Measurements from ENCODE around the gene NOTCH4.

Gene NOTCH4

DNA sequence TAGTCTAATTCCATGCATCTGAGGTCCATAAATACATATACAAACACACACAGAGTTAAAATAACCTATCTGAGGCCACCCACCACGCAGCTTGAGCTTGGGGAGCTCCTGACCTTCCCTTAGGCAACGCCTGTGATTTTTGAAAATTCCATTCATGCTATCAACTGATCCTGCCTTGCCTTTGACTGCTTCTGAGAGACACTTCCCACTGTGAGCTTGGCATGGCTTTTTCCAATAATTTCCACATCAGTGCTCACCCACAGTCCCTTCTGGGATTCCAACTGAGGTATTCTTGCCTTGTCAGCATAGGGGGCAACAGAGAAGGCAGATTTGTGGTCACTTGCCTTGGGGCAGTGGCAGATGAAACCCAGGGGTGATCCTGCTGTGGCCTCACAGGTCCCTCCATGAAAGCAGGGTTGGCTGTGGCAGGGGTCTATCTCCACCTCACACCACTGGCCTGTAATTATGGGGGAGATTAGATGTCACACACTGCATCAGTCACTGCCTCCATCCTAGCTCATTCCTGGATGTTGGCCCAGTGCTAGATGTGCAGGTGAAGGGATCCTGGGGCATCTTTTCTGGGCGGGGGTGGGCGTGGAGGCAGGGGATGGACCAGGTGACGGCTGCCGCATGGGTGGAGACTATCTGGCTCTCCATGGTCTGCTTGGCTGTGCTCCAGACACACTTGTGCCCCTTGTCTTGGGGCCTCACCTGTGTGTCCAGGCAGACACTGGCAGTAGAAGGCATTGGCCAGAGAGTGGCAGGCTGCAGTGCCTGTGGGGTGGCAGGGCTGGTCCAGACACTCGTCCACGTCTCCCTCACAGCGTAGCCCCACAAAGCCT lies 20.2 kb downstream of the NOTCH4 start:
- H3K4me1 ChIP-seq (ENCODE audit: control insufficient read depth, insufficient read depth, low read length): no peaks in the 10 kb centered on the region; the same call in 1 of the 2 replicates
- no peak overlapping the region for H3K27ac ChIP-seq (ENCODE audit: low read length)
- no peak for DNase-seq (ENCODE audit: low read depth, low spot score)

DNA sequence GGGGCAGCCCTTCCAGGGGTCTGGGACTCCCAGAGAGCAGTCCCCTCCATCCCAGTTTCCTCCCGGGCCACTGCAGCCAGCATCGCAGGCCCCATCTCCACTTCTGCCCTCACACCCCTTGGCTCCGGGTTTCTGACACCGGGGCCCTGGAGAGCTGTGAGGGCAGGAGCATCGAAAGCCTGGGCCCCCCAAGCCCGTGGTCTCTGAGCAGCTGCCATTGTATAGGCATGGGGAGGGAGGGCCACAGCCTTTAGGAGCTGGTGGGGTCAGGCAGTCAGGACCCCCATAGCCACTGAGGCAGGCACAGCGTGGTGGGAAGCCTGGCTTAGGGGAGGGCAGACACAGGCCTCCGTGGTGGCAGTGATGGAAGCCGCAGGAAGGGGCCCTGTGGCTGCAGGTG lies 21.7 kb downstream of the NOTCH4 start:
- no peaks in the 10 kb centered on the region for H3K36me3 ChIP-seq (ENCODE audit: control insufficient read depth, insufficient read depth, low read length)
- no CpG with 5 or more reads among the region's 9 CpGs for WGBS (ENCODE audit: insufficient coverage, insufficient read length)
- no peaks in the 10 kb centered on the region for H3K27me3 ChIP-seq (ENCODE audit: control insufficient read depth, insufficient read depth, low read length)
- DNase-seq (ENCODE audit: low read depth, low spot score): no peak
- H3K9me3 ChIP-seq (ENCODE audit: control insufficient read depth, insufficient read depth, low read length): no peaks in the 10 kb centered on the region
- H3K4me1 ChIP-seq (ENCODE audit: control insufficient read depth, insufficient read depth, low read length): peaks cover 2% of the 10 kb centered on the region
- no peak overlapping the region for H3K27ac ChIP-seq (ENCODE audit: low read length)
- H3K4me3 ChIP-seq (ENCODE audit: low read length): no peak overlapping the region

More for the DNA sequence above, 20.2 kb downstream of the NOTCH4 start:
- Histone ChIP-seq H3K4me3 (ENCODE audit: low read length) (no peak overlapping the region), H3K27me3 (ENCODE audit: control insufficient read depth, insufficient read depth, low read length) (no peaks in the 10 kb centered on the region), H3K36me3 (ENCODE audit: control insufficient read depth, insufficient read depth, low read length) (no peaks in the 10 kb centered on the region), H3K9me3 (ENCODE audit: control insufficient read depth, insufficient read depth, low read length) (no peaks in the 10 kb centered on the region)
- WGBS (ENCODE audit: insufficient coverage, insufficient read length): no CpG with 5 or more reads among the region's 9 CpGs

DNA sequence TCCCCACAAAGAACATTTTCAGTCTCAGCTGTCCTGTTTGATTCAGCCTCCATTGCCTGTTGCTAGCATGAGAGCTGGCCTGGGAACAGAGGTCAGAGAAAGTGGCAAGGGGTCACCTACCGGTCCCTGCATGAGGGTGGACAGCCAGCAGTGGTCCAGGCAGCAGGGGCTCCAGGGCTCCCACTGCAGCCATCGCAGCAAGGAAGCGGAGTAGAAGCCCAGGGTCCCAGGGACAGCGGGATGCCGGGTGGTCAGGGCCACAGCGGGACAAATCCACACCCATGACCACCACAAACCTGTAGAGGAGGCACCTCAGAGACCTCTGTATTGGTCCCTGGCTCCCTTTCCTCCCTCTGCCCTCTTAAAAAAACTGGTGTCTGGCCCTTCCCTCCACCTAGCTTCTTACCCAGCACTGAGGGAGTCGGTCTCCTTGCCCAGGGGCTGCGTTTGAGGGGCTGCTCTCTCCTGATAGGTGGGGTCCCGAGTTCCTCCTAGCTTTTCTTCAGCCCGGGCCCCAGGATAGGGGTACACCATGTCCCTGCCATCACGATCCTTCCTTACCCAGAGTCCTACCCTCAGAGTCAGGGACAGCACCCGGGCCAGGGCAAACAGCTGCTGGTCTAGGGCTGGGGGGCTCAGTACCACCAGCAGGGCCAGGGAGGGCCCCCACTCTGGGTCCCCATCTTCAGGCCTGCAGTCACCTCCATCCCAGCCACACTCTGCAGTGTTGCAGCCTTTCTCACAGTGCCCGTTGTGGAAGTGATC lies 23.0 kb downstream of the NOTCH4 start:
- no CpG with 5 or more reads among the region's 13 CpGs for WGBS (ENCODE audit: insufficient coverage, insufficient read length)
- no peaks in the 10 kb centered on the region for H3K36me3 ChIP-seq (ENCODE audit: control insufficient read depth, insufficient read depth, low read length)
- no peak overlapping the region for H3K4me3 ChIP-seq (ENCODE audit: low read length)
- H3K4me1 ChIP-seq (ENCODE audit: control insufficient read depth, insufficient read depth, low read length): peaks cover 7% of the 10 kb centered on the region
- no peak overlapping the region for H3K27ac ChIP-seq (ENCODE audit: low read length)
- no peaks in the 10 kb centered on the region for H3K9me3 ChIP-seq (ENCODE audit: control insufficient read depth, insufficient read depth, low read length)
- DNase-seq (ENCODE audit: low read depth, low spot score): no peak
- no peaks in the 10 kb centered on the region for H3K27me3 ChIP-seq (ENCODE audit: control insufficient read depth, insufficient read depth, low read length)

DNA sequence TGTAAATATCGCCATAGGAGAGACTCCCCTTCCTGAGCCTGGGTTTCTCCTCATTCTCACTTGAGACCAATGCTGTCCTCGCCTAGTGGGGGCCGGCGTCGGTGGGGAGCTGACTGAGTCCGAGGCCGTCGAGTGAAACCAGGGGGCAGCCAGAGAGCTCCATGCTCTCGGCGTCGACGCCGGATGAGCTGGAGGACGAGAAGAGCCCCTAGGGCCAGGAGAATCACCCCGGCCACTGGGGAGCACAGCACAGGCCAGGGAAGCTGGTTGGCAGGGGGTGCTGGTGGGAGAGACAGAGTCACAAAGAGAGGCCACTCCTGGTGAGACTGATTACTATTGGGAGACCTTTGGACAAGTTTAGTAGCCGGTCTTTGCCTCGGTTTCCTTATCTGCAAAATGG lies 25.0 kb downstream of the NOTCH4 start:
- WGBS (ENCODE audit: insufficient coverage, insufficient read length): no CpG with 5 or more reads among the region's 17 CpGs
- peaks cover 8% of the 10 kb centered on the region; the same call in 1 of the 2 replicates for H3K4me1 ChIP-seq (ENCODE audit: control insufficient read depth, insufficient read depth, low read length)
- H3K27ac ChIP-seq (ENCODE audit: low read length): no peak overlapping the region
- H3K27me3 ChIP-seq (ENCODE audit: control insufficient read depth, insufficient read depth, low read length): no peaks in the 10 kb centered on the region
- no peak for DNase-seq (ENCODE audit: low read depth, low spot score)
- H3K36me3 ChIP-seq (ENCODE audit: control insufficient read depth, insufficient read depth, low read length): no peaks in the 10 kb centered on the region
- H3K4me3 ChIP-seq (ENCODE audit: low read length): no peak overlapping the region
- H3K9me3 ChIP-seq (ENCODE audit: control insufficient read depth, insufficient read depth, low read length): no peaks in the 10 kb centered on the region

DNA sequence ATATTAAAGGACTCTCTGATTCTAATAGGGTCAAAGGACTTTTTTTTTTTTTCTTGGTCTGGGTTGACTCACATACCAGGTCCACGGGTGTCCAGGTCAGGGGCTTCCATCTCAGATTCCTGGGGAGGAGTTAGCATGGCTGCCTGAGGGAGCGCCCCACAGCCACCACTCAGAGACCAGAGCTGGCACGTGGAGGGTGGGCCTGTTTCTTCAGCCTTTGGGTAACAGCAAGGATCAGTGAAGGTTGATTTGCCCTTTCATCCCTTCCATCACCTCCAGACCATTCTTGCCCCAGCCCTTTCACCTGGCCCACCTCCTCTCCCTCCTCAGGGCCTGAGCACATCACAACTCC lies 25.5 kb downstream of the NOTCH4 start:
- WGBS (ENCODE audit: insufficient coverage, insufficient read length): no CpG with 5 or more reads among the region's 3 CpGs
- H3K27ac ChIP-seq (ENCODE audit: low read length): no peak overlapping the region

DNA sequence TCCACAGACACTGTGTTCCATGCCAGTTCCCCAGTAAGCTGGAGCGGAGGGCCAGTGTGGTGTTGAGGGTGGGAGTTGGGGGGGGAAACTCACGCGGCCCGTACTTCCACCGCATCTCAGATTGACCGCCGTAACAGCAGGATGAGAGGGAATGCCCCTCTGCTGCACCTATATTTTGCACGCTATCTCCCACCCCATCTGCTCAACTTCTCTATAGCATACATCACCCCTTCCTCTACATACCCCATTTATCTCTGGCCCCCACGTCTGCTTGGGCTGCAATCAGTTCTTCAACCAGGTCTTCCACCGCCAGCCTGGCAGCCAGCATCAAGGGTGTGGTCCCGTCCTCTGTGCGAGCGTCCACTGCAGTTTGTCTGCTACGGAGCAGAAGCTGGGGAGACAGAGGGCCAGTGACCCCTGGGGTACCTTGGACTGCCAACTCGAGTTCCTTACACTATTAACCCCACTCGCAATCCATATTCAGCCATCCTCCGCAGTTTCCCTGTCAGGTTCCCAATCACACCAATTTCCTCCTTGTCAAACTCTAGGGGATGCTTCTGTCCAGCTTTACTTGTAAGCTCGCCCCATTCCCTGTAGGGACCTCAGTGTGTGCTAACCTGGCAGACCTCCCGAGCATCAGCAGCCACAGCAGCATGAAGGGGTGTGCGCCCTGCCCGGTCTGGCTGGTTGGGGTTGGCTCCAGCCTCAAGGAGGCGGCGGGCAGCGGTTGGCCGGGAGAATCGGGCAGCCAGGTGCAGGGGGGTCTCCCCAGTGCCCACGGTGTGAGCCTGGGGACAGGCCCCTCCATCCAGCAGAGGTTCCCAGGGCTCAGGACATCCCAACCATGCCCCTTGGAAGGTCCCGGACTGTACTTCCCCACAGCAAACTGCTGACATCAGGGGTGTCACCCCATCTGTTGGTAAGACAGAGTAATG lies 26.9 kb downstream of the NOTCH4 start:
- Histone ChIP-seq H3K27ac (ENCODE audit: low read length) (no peak overlapping the region), H3K4me3 (ENCODE audit: low read length) (peak overlapping the region; percentile 78; the same call in 1 of the 2 replicates), H3K9me3 (ENCODE audit: control insufficient read depth, insufficient read depth, low read length) (no peaks in the 10 kb centered on the region), H3K27me3 (ENCODE audit: control insufficient read depth, insufficient read depth, low read length) (no peaks in the 10 kb centered on the region), H3K36me3 (ENCODE audit: control insufficient read depth, insufficient read depth, low read length) (no peaks in the 10 kb centered on the region), H3K4me1 (ENCODE audit: control insufficient read depth, insufficient read depth, low read length) (peaks cover 11% of the 10 kb centered on the region)
- no CpG with 5 or more reads among the region's 28 CpGs for WGBS (ENCODE audit: insufficient coverage, insufficient read length)
- no peak for DNase-seq (ENCODE audit: low read depth, low spot score)

More for the DNA sequence above, 25.5 kb downstream of the NOTCH4 start:
- no peaks in the 10 kb centered on the region for H3K27me3 ChIP-seq (ENCODE audit: control insufficient read depth, insufficient read depth, low read length)
- H3K4me3 ChIP-seq (ENCODE audit: low read length): no peak overlapping the region
- peaks cover 8% of the 10 kb centered on the region; the same call in 1 of the 2 replicates for H3K4me1 ChIP-seq (ENCODE audit: control insufficient read depth, insufficient read depth, low read length)
- no peak for DNase-seq (ENCODE audit: low read depth, low spot score)
- H3K36me3 ChIP-seq (ENCODE audit: control insufficient read depth, insufficient read depth, low read length): no peaks in the 10 kb centered on the region
- H3K9me3 ChIP-seq (ENCODE audit: control insufficient read depth, insufficient read depth, low read length): no peaks in the 10 kb centered on the region

DNA sequence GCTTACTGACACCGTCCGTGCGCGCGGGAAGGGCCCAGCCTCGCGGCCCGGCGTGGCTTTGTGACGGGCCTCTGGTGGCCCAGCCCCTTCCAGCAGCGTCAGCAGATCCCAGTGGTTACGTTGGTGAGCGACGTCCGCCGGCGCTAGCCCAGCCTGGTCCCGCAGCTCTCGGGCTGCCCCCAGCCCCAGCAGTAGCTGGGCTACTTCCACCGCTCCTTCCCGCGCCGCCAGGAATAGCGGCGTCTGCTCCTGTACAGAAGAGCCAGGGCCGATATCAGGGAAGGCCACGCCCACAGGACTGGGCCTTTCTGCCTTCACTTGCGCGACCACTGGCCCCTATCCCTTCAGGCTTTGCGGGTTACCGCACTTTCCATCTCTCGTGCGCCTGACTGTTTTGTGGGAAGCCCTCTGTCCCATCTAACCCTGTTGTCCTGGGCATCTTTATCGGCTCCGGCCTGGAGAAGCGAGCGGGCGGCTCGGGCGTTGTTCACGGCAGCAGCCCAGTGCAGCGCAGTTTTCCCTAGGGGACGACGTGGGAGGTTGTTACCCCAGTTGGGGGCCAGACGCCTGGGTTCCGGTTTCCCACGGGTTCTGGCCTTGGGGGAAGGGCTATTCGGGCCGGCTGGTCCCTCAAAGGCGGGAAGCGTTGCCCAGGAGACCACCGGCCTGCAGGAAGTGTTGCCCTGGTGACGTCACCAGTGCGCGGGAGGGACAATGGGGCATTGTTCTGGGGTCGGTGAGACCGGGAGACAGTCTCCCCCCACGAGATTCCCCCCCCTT lies 27.8 kb downstream of the NOTCH4 start:
- H3K9me3 ChIP-seq (ENCODE audit: control insufficient read depth, insufficient read depth, low read length): no peaks in the 10 kb centered on the region
- H3K36me3 ChIP-seq (ENCODE audit: control insufficient read depth, insufficient read depth, low read length): no peaks in the 10 kb centered on the region
- no peak for DNase-seq (ENCODE audit: low read depth, low spot score)
- no peaks in the 10 kb centered on the region for H3K27me3 ChIP-seq (ENCODE audit: control insufficient read depth, insufficient read depth, low read length)
- no peak overlapping the region for H3K27ac ChIP-seq (ENCODE audit: low read length)
- peak overlapping the region; percentile 78 for H3K4me3 ChIP-seq (ENCODE audit: low read length)
- peaks cover 13% of the 10 kb centered on the region for H3K4me1 ChIP-seq (ENCODE audit: control insufficient read depth, insufficient read depth, low read length)
- WGBS (ENCODE audit: insufficient coverage, insufficient read length): no CpG with 5 or more reads among the region's 58 CpGs

DNA sequence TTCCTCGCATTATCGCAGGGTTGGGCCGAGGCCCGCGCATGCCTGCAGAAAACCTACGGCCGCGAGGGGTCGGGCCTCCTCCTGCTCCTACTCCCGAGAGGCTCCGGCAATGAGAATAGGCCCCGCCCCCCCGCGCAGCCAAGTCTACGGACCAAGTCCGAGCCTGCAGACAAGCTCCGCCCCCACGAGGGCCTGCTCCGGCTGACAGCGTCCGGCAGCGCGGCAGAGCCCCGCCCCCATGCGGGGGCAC lies 28.3 kb downstream of the NOTCH4 start:
- Histone ChIP-seq H3K36me3 (ENCODE audit: control insufficient read depth, insufficient read depth, low read length) (no peaks in the 10 kb centered on the region), H3K4me3 (ENCODE audit: low read length) (peak overlapping the region; percentile 78; the same call in 1 of the 2 replicates), H3K27ac (ENCODE audit: low read length) (no peak overlapping the region), H3K9me3 (ENCODE audit: control insufficient read depth, insufficient read depth, low read length) (no peaks in the 10 kb centered on the region), H3K27me3 (ENCODE audit: control insufficient read depth, insufficient read depth, low read length) (no peaks in the 10 kb centered on the region), H3K4me1 (ENCODE audit: control insufficient read depth, insufficient read depth, low read length) (peaks cover 15% of the 10 kb centered on the region)
- DNase-seq (ENCODE audit: low read depth, low spot score): peak; percentile 99
- WGBS (ENCODE audit: insufficient coverage, insufficient read length): no CpG with 5 or more reads among the region's 25 CpGs

DNA sequence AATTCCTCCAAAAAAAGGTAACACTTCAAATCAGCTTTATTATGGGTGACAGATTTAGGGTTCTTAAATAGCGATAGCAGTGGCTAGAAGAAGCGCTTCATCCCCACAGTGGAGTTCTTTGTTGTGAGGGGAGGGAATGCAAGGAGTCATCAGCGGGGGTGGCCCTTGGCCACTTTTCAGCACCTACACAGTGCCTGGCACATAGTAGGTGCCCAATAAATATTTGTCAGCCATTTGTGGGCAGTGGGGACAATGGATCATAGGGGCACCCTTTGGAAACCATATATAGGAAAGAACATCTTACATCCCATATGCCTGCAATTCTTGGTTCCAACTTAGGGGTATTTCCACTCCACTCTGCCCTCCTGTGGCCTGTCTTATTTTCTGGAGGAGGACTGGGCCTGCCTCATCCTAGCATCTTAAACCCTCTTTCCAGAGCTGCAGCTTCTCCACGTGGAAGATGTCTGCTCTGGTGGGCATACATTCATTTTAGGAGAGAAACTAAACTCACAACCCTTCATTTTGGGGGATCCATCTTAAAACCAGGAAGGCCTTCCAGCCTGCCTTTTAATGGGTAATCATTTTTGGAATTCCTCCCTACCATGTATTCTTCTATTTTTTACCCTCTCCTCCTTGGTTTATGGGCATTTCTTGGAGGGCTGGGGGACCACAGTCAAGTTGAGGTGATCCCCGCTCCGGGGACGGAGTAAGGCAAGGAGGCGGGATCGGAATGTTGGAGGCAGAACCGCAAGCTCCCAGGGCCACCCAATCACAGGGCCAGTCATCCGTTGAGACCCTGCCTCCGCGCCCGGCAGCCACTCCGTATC lies 28.8 kb downstream of the NOTCH4 start:
- no peaks in the 10 kb centered on the region for H3K9me3 ChIP-seq (ENCODE audit: control insufficient read depth, insufficient read depth, low read length)
- no CpG with 5 or more reads among the region's 15 CpGs for WGBS (ENCODE audit: insufficient coverage, insufficient read length)
- H3K36me3 ChIP-seq (ENCODE audit: control insufficient read depth, insufficient read depth, low read length): no peaks in the 10 kb centered on the region
- no peaks in the 10 kb centered on the region for H3K27me3 ChIP-seq (ENCODE audit: control insufficient read depth, insufficient read depth, low read length)
- H3K4me1 ChIP-seq (ENCODE audit: control insufficient read depth, insufficient read depth, low read length): peaks cover 15% of the 10 kb centered on the region
- H3K27ac ChIP-seq (ENCODE audit: low read length): no peak overlapping the region
- no peak for DNase-seq (ENCODE audit: low read depth, low spot score)
- peak overlapping the region; percentile 26; the same call in 1 of the 2 replicates for H3K4me3 ChIP-seq (ENCODE audit: low read length)
